Measurements from ENCODE around the gene DEFB108B. TPM values are rescaled to one million over a fixed set of nuclear protein-coding genes. Genes with fewer than 3 reads are reported as not detected.

The DEFB108B gene
- not detected for total RNA-seq

GRCh38 chr11:71832811-71833210, at the start of gene DEFB108B:
TSS of gene DEFB108B (plus strand) at chr11:71833200. CDS start at chr11:71833200, 0 bp downstream.

GRCh38 chr11:71878059-71878458, 45.1 kb downstream of the DEFB108B start, which contains the start of gene DEFB131B:
TSS of gene DEFB131B (plus strand) at chr11:71878453. CDS start at chr11:71878453, 0 bp downstream.

Small RNA genes within 50 kb of the gene (small RNA-seq; reads per million reads assigned to genes)
- gene RNA5SP342 (ENCODE audit: low replicate concordance): not detected

Other genes starting within 250 kb of the DEFB108B start
- not detected for gene DEFB131B, start 45.3 kb downstream of the DEFB108B start, total RNA-seq
- 14.9 TPM for gene XNDC1N, start 95.4 kb downstream of the DEFB108B start, total RNA-seq
- gene RNF121, start 95.8 kb downstream of the DEFB108B start, total RNA-seq: 33.5 TPM
- 4.9 TPM for gene IL18BP, start 165.7 kb downstream of the DEFB108B start, total RNA-seq
- gene NUMA1, start 247.3 kb downstream of the DEFB108B start, total RNA-seq: 313 TPM
- 11.5 TPM for gene LRRC51, start 247.7 kb downstream of the DEFB108B start, total RNA-seq

Data from metanephros (tissue), 2 donors.